Measurements from ENCODE around the gene ACSF2.

Gene ACSF2

GRCh38 chr17:50482516-50482915 lies 56.5 kb downstream of the ACSF2 start:
- Histone ChIP-seq H3K4me2 (ENCODE audit: insufficient read depth, low read length) (no peak overlapping the region), H3K4me1 (ENCODE audit: insufficient read depth, low read length) (peaks cover 27% of the 10 kb centered on the region), H3K79me2 (ENCODE audit: insufficient read depth, low read length) (peaks cover 38% of the 10 kb centered on the region), H3K9me3 (ENCODE audit: insufficient read depth, low read length, severe bottlenecking) (no peaks in the 10 kb centered on the region), H3K9ac (ENCODE audit: low read depth, low read length) (no peak overlapping the region), H4K20me1 (ENCODE audit: insufficient read depth, low read length) (peaks cover 17% of the 10 kb centered on the region; the same call in 1 of the 2 replicates), H3K4me3 (ENCODE audit: low read depth in 1 of 2, low read length in 2 of 2) (no peak overlapping the region), H3K27me3 (ENCODE audit: insufficient read depth, low read length, poor library complexity) (no peaks in the 10 kb centered on the region), H2AFZ (ENCODE audit: low read depth, low read length) (no peak overlapping the region), H3K27ac (ENCODE audit: low read length) (no peak overlapping the region), H3K36me3 (ENCODE audit: insufficient read depth, low read length) (peaks cover 62% of the 10 kb centered on the region)
- peak; percentile 50 for DNase-seq
- no peak for ATAC-seq (ENCODE audit: insufficient read depth, low read depth)
- TF ChIP-seq CTCF (IDR thresholded peaks at IDR 0.05; ENCODE audit: borderline replicate concordance, extremely low read depth, low read length, poor library complexity, severe bottlenecking) (peak; percentile 75), EZH2 (IDR thresholded peaks at IDR 0.05; ENCODE audit: borderline replicate concordance, low read depth, low read length, severe bottlenecking) (no peak)

DNA sequence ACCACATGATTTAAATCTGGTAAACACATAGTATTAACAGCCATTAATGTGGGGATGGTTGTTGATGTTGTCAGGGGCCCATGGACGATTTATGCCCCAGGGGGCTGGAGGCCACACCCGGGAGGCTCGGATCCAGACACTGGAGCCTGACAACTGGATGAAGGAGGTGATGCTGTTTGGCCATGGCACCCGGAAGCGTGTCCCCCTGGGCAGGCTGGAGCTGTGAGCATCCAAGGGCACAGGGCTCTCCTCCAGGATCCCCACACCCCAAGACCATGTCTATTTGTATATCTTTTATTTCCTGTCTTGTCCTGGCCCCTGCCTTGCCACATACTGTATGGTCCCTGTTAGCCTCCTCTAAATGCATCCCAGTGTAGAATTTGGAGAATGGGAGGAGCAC lies 57.2 kb downstream of the ACSF2 start:
- Histone ChIP-seq H3K4me1 (ENCODE audit: insufficient read depth, low read length) (peaks cover 20% of the 10 kb centered on the region), H3K79me2 (ENCODE audit: insufficient read depth, low read length) (peaks cover 32% of the 10 kb centered on the region), H4K20me1 (ENCODE audit: insufficient read depth, low read length) (peaks cover 17% of the 10 kb centered on the region; the same call in 1 of the 2 replicates), H3K27ac (ENCODE audit: low read length) (no peak overlapping the region), H3K36me3 (ENCODE audit: insufficient read depth, low read length) (peaks cover 62% of the 10 kb centered on the region), H3K9me3 (ENCODE audit: insufficient read depth, low read length, severe bottlenecking) (no peaks in the 10 kb centered on the region), H3K4me2 (ENCODE audit: insufficient read depth, low read length) (no peak overlapping the region), H2AFZ (ENCODE audit: low read depth, low read length) (no peak overlapping the region), H3K27me3 (ENCODE audit: insufficient read depth, low read length, poor library complexity) (no peaks in the 10 kb centered on the region), H3K4me3 (ENCODE audit: low read depth in 1 of 2, low read length in 2 of 2) (no peak overlapping the region), H3K9ac (ENCODE audit: low read depth, low read length) (no peak overlapping the region)
- DNase-seq = no peak
- ATAC-seq (ENCODE audit: insufficient read depth, low read depth) = no peak
- TF ChIP-seq CTCF (IDR thresholded peaks at IDR 0.05; ENCODE audit: borderline replicate concordance, extremely low read depth, low read length, poor library complexity, severe bottlenecking) = no peak
- TF ChIP-seq EZH2 (IDR thresholded peaks at IDR 0.05; ENCODE audit: borderline replicate concordance, low read depth, low read length, severe bottlenecking) = no peak

- Histone ChIP-seq H2AFZ (ENCODE audit: low read depth, low read length) (no peak overlapping the region), H4K20me1 (ENCODE audit: insufficient read depth, low read length) (peaks cover 17% of the 10 kb centered on the region; the same call in 1 of the 2 replicates), H3K4me2 (ENCODE audit: insufficient read depth, low read length) (no peak overlapping the region), H3K79me2 (ENCODE audit: insufficient read depth, low read length) (peaks cover 21% of the 10 kb centered on the region), H3K27me3 (ENCODE audit: insufficient read depth, low read length, poor library complexity) (no peaks in the 10 kb centered on the region), H3K4me3 (ENCODE audit: low read depth in 1 of 2, low read length in 2 of 2) (no peak overlapping the region), H3K4me1 (ENCODE audit: insufficient read depth, low read length) (peaks cover 13% of the 10 kb centered on the region), H3K36me3 (ENCODE audit: insufficient read depth, low read length) (peaks cover 62% of the 10 kb centered on the region), H3K27ac (ENCODE audit: low read length) (no peak overlapping the region), H3K9ac (ENCODE audit: low read depth, low read length) (no peak overlapping the region), H3K9me3 (ENCODE audit: insufficient read depth, low read length, severe bottlenecking) (no peaks in the 10 kb centered on the region)
- TF ChIP-seq EZH2 (IDR thresholded peaks at IDR 0.05; ENCODE audit: borderline replicate concordance, low read depth, low read length, severe bottlenecking) (no peak), CTCF (IDR thresholded peaks at IDR 0.05; ENCODE audit: borderline replicate concordance, extremely low read depth, low read length, poor library complexity, severe bottlenecking) (no peak)
- no peak for ATAC-seq (ENCODE audit: insufficient read depth, low read depth)
- DNase-seq = no peak
Measured at GRCh38 chr17:50484386-50485155, 58.6 kb downstream of the ACSF2 start.
